IMR-90 (cell line): Measurements from ENCODE around the gene TEAD1. TPM values are rescaled to one million over a fixed set of nuclear protein-coding genes. Genes with fewer than 3 reads are reported as not detected.

Source experiments
- ATAC-seq: fragments of 200-7000 bp; cut with Tn5 transposase; 2 replicates; pipeline ENCODE4 v1.9.1; 2020; ENCODE audit warnings: low read depth, mild to moderate bottlenecking, moderate library complexity
- BruUV-seq: library from RNA; stranded (reverse); fragments of 400-500 nt; replicated peaks from 2 replicates; lab custom pipeline; 2021; lab: Mats Ljungman, UMichigan
- CTCF ChIA-PET: fragments of 300-600 bp; formaldehyde crosslinking; extraction: SDS; loops from one replicate; lab custom pipeline; 2021; ENCODE audit warnings: antibody characterized with exemption; lab: Yijun Ruan, JAX
- POLR2A ChIA-PET: fragments of 300-600 bp; sonication (Branson Sonifier 250); formaldehyde crosslinking; loops from one replicate; lab custom pipeline; 2022; ENCODE audit warnings: antibody characterized with exemption; ENCODE audit not compliant: unreplicated experiment; lab: Charles Lee
- DNase-seq: peaks from one replicate; pipeline ENCODE4 v3.0.0; 2013
- H2AFZ ChIP-seq: replicated peaks from 2 replicates; pipeline ENCODE3; 2013; ENCODE audit warnings: low read length, mild to moderate bottlenecking; ENCODE audit not compliant: poor library complexity
- H2AK5ac ChIP-seq: 2 replicates; pipeline ENCODE4 v1.6.1; 2013; ENCODE audit warnings: low read depth, low read length, inconsistent platforms
- H2AK9ac ChIP-seq: replicated peaks from 2 replicates; pipeline ENCODE3; 2013; ENCODE audit warnings: mild to moderate bottlenecking, low read depth, low read length, moderate library complexity; ENCODE audit not compliant: poor library complexity
- H2BK120ac ChIP-seq: 2 replicates; pipeline ENCODE4 v1.6.1; 2013; ENCODE audit warnings: low read depth, low read length, inconsistent platforms
- H2BK15ac ChIP-seq: 3 replicates; pipeline ENCODE4 v1.6.1; 2013; ENCODE audit warnings: low read depth, low read length, inconsistent platforms
- H2BK20ac ChIP-seq: 2 replicates; pipeline ENCODE4 v1.6.1; 2013; ENCODE audit warnings: low read depth, mild to moderate bottlenecking, inconsistent platforms, low read length, moderate library complexity
- H2BK5ac ChIP-seq: 2 replicates; pipeline ENCODE4 v1.6.1; 2013; ENCODE audit warnings: mild to moderate bottlenecking, low read depth, low read length, inconsistent platforms; ENCODE audit not compliant: poor library complexity, severe bottlenecking
- H3K14ac ChIP-seq: replicated peaks from 2 replicates; pipeline ENCODE4 v1.6.1; 2013; ENCODE audit warnings: low read depth, low read length, inconsistent platforms
- H3K18ac ChIP-seq: 2 replicates; pipeline ENCODE4 v1.6.1; 2013; ENCODE audit warnings: low read depth, low read length, control low read depth
- H3K23ac ChIP-seq: 2 replicates; pipeline ENCODE4 v1.6.1; 2013; ENCODE audit warnings: low read depth, low read length, inconsistent platforms
- H3K27ac ChIP-seq: 2 replicates; pipeline ENCODE4 v1.5.1; 2013; ENCODE audit warnings: mild to moderate bottlenecking, control low read depth, low read length; ENCODE audit not compliant: insufficient read depth
- H3K27me3 ChIP-seq: 2 replicates; pipeline ENCODE4 v1.6.1; 2013; ENCODE audit warnings: low read length; ENCODE audit not compliant: control insufficient read depth, insufficient read depth
- H3K36me3 ChIP-seq: 2 replicates; pipeline ENCODE4 v1.6.1; 2013; ENCODE audit warnings: low read length, mixed read lengths; ENCODE audit not compliant: control insufficient read depth, insufficient read depth
- H3K4ac ChIP-seq: 2 replicates; pipeline ENCODE4 v1.6.1; 2013; ENCODE audit warnings: low read depth, low read length, inconsistent platforms
- H3K4me1 ChIP-seq: 2 replicates; pipeline ENCODE4 v1.6.1; 2013; ENCODE audit warnings: low read length, mixed read lengths; ENCODE audit not compliant: control insufficient read depth, insufficient read depth
- H3K4me2 ChIP-seq: 2 replicates; pipeline ENCODE4 v1.6.1; 2013; ENCODE audit warnings: low read depth, mild to moderate bottlenecking, control low read depth, low read length, moderate library complexity
- H3K4me3 ChIP-seq: 2 replicates; pipeline ENCODE4 v1.5.1; 2013; ENCODE audit warnings: low read depth, mild to moderate bottlenecking, control low read depth, low read length, moderate library complexity; ENCODE audit not compliant: insufficient read depth
- H3K56ac ChIP-seq: 2 replicates; pipeline ENCODE4 v1.6.1; 2013; ENCODE audit warnings: low read length, inconsistent platforms; ENCODE audit not compliant: insufficient read depth; ENCODE audit errors: extremely low read depth
- H3K79me1 ChIP-seq, 2 experiments: 2 replicates each; pipeline ENCODE4 v1.6.1; 2013; ENCODE audit warnings: low read length in 2 of 2, inconsistent platforms in 1 of 2, low read depth in 1 of 2
- H3K9ac ChIP-seq: 2 replicates; pipeline ENCODE4 v1.6.1; 2013; ENCODE audit warnings: low read depth, low read length, control low read depth
- H3K9me1 ChIP-seq: 2 replicates; pipeline ENCODE4 v1.6.1; 2013; ENCODE audit warnings: low read length, inconsistent platforms; ENCODE audit not compliant: insufficient read depth
- H3K9me3 ChIP-seq: 2 replicates; pipeline ENCODE4 v1.6.1; 2013; ENCODE audit warnings: low read length; ENCODE audit not compliant: control insufficient read depth, insufficient read depth
- H4K20me1 ChIP-seq: 2 replicates; pipeline ENCODE4 v1.6.1; 2013; ENCODE audit warnings: low read length, inconsistent platforms; ENCODE audit not compliant: insufficient read depth
- H4K5ac ChIP-seq: 2 replicates; pipeline ENCODE4 v1.6.1; 2013; ENCODE audit warnings: mild to moderate bottlenecking, low read depth, low read length, control low read depth
- H4K8ac ChIP-seq, 2 experiments: 2 replicates each; pipeline ENCODE4 v1.6.1; 2013; ENCODE audit warnings: low read depth in 2 of 2, low read length in 2 of 2, control low read depth in 1 of 2, inconsistent platforms in 1 of 2
- H4K91ac ChIP-seq: 2 replicates; pipeline ENCODE4 v1.6.1; 2013; ENCODE audit warnings: low read depth, low read length, inconsistent platforms; ENCODE audit not compliant: insufficient read depth
- BHLHE40 ChIP-seq: fragments of 150-350 bp; IDR thresholded peaks from 2 replicates; pipeline ENCODE4 v1.6.1; 2016; ENCODE audit warnings: mild to moderate bottlenecking, low read depth, low read length
- CEBPB ChIP-seq: IDR thresholded peaks from 2 replicates; pipeline ENCODE4 v1.6.1; 2012; ENCODE audit warnings: low read depth, low read length, improper control_type of control experiment
- CHD1 ChIP-seq: IDR thresholded peaks from 2 replicates; pipeline ENCODE4 v1.6.1; 2012; ENCODE audit warnings: low read depth, low read length, improper control_type of control experiment
- FOS ChIP-seq: fragments of 150-350 bp; IDR thresholded peaks from 2 replicates; pipeline ENCODE4 v1.6.1; 2016; ENCODE audit warnings: low read depth, low read length
- MAFK ChIP-seq: IDR thresholded peaks from 2 replicates; pipeline ENCODE4 v1.6.1; 2012; ENCODE audit warnings: low read depth, low read length, improper control_type of control experiment
- MAZ ChIP-seq: IDR thresholded peaks from 2 replicates; pipeline ENCODE4 v1.6.1; 2012; ENCODE audit warnings: low read depth, mild to moderate bottlenecking, low read length, improper control_type of control experiment, moderate library complexity, borderline replicate concordance
- MXI1 ChIP-seq: IDR thresholded peaks from 2 replicates; pipeline ENCODE4 v1.6.1; 2012; ENCODE audit warnings: low read depth, mild to moderate bottlenecking, low read length, moderate library complexity, borderline replicate concordance
- NFE2L2 ChIP-seq: fragments of 150-350 bp; IDR thresholded peaks from 2 replicates; pipeline ENCODE4 v1.6.1; 2016; ENCODE audit warnings: low read depth, mild to moderate bottlenecking, low read length
- POLR2A ChIP-seq: IDR thresholded peaks from 2 replicates; pipeline ENCODE4 v1.6.1; 2012; ENCODE audit warnings: mild to moderate bottlenecking, low read depth, low read length
- RAD21 ChIP-seq: IDR thresholded peaks from 2 replicates; pipeline ENCODE4 v1.6.1; 2012; ENCODE audit warnings: low read length, improper control_type of control experiment
- RCOR1 ChIP-seq: IDR thresholded peaks from 2 replicates; pipeline ENCODE4 v1.6.1; 2012; ENCODE audit warnings: mild to moderate bottlenecking, low read length, improper control_type of control experiment; ENCODE audit not compliant: insufficient replicate concordance
- RFX5 ChIP-seq: IDR thresholded peaks from 2 replicates; pipeline ENCODE4 v1.8.0; 2012; ENCODE audit warnings: low read depth, mild to moderate bottlenecking, low read length, moderate library complexity
- SMC3 ChIP-seq: fragments of 150-350 bp; IDR thresholded peaks from 2 replicates; pipeline ENCODE4 v1.6.1; 2016; ENCODE audit warnings: low read depth, mild to moderate bottlenecking, antibody characterized with exemption, low read length, moderate library complexity
- WGBS, 2 experiments: methylation state at CpG; one replicate each; pipeline versions ENCODE4 v1.1.5 to v1.1.7; 2013; ENCODE audit warnings: missing lambda C conversion rate in 2 of 2; ENCODE audit not compliant: insufficient read length in 1 of 2; ENCODE audit errors: extremely low coverage in 2 of 2; 5-methylcytosine and 5-hydroxymethylcytosine counted together
- dilution Hi-C: fragments of 300-500 bp; cut with HindIII; formaldehyde crosslinking; loops from one replicate; pipeline ENCODE4 v1.14.3; 2018; ENCODE audit warnings: low sequenced_read_pairs; ENCODE audit not compliant: unreplicated experiment
- in situ Hi-C: fragments of 300-500 bp; cut with MboI; formaldehyde crosslinking; loops from 3 replicates; pipeline ENCODE4 v1.14.3; 2019; ENCODE audit warnings: low sequenced_read_pairs, inconsistent platforms, mixed read lengths
- intact Hi-C: fragments of 100-400 bp; cut with micrococcal nuclease; formaldehyde crosslinking; loops from 2 replicates; pipeline ENCODE4 v1.10.0; 2022
- polyA plus RNA-seq, 3 experiments: library from polyadenylated mRNA; depleted of rRNA; stranded (reverse); fragments of >200 nt; gene quantifications; 2 replicates each; pipeline ENCODE4 v1.2.3, GENCODE V29; 2012; ENCODE audit warnings: low replicate concordance in 1 of 3
- total RNA-seq: library from RNA; depleted of rRNA; stranded (reverse); fragments of >200 nt; gene quantifications from 2 replicates; pipeline ENCODE4 v1.2.3, GENCODE V29; 2012
- TF ChIP-seq, protein P1 (sequence below): fragments of 150-350 bp; IDR thresholded peaks from 2 replicates; pipeline ENCODE4 v1.6.1; 2017; ENCODE audit warnings: mild to moderate bottlenecking, antibody characterized with exemption, low read length, low read depth
- TF ChIP-seq, protein P2 (sequence below): fragments of 150-350 bp; IDR thresholded peaks from 2 replicates; pipeline ENCODE4 v1.6.1; 2016; ENCODE audit warnings: low read depth, mild to moderate bottlenecking, low read length, moderate library complexity, borderline replicate concordance
- TF ChIP-seq, protein P3 (sequence below): conservative IDR thresholded peaks from 2 replicates; pipeline ENCODE4 v1.5.1; 2012; ENCODE audit warnings: mild to moderate bottlenecking, low read depth, low read length, improper control_type of control experiment

TEAD1 gene
- total and polyA plus RNA-seq, 2 of the 4 experiments (the other 2 are of a cell fraction) = 51.8 to 69.2 TPM

DNA sequence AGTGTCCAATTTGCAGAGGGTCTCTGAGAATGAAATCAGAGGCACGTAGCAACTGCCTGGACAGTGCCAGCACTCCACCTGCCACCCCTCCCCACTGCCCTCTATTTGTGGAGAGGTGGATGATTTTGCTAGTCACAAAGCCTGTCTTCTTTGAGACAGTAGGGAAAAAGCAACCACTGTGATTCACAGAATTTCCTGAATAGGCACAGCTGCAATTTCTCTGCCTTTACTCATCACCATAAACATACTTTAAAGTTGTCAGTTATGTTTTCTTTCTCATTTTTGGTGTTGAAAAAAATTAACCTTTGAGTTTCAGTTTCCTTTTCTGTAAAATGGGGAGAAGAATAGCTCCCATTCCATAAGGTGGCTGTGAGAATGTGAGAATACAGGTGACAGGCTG, 134.3 kb downstream of the TEAD1 start:
- no peak overlapping the region for H3K56ac ChIP-seq
- in situ Hi-C loops (no loop called here), intact Hi-C loops (no loop called here), dilution Hi-C loops (no loop called here)
- H2BK5ac ChIP-seq = peak overlapping the region; percentile 37
- peaks cover 64% of the 10 kb centered on the region for H3K9me1 ChIP-seq
- H4K5ac ChIP-seq = no peak overlapping the region
- H3K18ac ChIP-seq = peak overlapping the region; percentile 17; the same call in 1 of the 2 replicates
- H3K27me3 ChIP-seq = no peaks in the 10 kb centered on the region
- TF ChIP-seq MAFK (peak; percentile 41), POLR2A (no peak), RCOR1 (no peak), RAD21 (peak; percentile 17; the same call in 1 of the 2 replicates), MXI1 (no peak), NFE2L2 (no peak), BHLHE40 (no peak), CEBPB (no peak), MAZ (no peak), FOS (0 out of 2 replicates have a peak, but pooled peaks have one; percentile 9), SMC3 (no peak), RFX5 (no peak), CHD1 (no peak)
- TF ChIP-seq, protein P1, sequence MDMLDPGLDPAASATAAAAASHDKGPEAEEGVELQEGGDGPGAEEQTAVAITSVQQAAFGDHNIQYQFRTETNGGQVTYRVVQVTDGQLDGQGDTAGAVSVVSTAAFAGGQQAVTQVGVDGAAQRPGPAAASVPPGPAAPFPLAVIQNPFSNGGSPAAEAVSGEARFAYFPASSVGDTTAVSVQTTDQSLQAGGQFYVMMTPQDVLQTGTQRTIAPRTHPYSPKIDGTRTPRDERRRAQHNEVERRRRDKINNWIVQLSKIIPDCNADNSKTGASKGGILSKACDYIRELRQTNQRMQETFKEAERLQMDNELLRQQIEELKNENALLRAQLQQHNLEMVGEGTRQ = no peak
- TF ChIP-seq, protein P2, sequence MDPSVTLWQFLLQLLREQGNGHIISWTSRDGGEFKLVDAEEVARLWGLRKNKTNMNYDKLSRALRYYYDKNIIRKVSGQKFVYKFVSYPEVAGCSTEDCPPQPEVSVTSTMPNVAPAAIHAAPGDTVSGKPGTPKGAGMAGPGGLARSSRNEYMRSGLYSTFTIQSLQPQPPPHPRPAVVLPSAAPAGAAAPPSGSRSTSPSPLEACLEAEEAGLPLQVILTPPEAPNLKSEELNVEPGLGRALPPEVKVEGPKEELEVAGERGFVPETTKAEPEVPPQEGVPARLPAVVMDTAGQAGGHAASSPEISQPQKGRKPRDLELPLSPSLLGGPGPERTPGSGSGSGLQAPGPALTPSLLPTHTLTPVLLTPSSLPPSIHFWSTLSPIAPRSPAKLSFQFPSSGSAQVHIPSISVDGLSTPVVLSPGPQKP = no peak
- TF ChIP-seq, protein P3, sequence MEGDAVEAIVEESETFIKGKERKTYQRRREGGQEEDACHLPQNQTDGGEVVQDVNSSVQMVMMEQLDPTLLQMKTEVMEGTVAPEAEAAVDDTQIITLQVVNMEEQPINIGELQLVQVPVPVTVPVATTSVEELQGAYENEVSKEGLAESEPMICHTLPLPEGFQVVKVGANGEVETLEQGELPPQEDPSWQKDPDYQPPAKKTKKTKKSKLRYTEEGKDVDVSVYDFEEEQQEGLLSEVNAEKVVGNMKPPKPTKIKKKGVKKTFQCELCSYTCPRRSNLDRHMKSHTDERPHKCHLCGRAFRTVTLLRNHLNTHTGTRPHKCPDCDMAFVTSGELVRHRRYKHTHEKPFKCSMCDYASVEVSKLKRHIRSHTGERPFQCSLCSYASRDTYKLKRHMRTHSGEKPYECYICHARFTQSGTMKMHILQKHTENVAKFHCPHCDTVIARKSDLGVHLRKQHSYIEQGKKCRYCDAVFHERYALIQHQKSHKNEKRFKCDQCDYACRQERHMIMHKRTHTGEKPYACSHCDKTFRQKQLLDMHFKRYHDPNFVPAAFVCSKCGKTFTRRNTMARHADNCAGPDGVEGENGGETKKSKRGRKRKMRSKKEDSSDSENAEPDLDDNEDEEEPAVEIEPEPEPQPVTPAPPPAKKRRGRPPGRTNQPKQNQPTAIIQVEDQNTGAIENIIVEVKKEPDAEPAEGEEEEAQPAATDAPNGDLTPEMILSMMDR = no peak
- no peak overlapping the region for H3K23ac ChIP-seq
- H2BK120ac ChIP-seq = peak overlapping the region; percentile 12; the same call in 1 of the 2 replicates
- no peak overlapping the region; the same call in 1 of the 2 replicates for H3K27ac ChIP-seq
- ChIA-PET POLR2A (no interaction called here), CTCF (no interaction called here)
- no peak overlapping the region for H2AFZ ChIP-seq
- H4K20me1 ChIP-seq = peaks cover 93% of the 10 kb centered on the region
- H2BK20ac ChIP-seq = no peak overlapping the region; the same call in 1 of the 2 replicates
- no CpG with 5 or more reads among the region's 1 CpG for WGBS, 2 experiments
- H2AK9ac ChIP-seq = no peak overlapping the region
- H3K9ac ChIP-seq = no peak overlapping the region
- peak overlapping the region; percentile 65; the same call in 1 of the 2 replicates for H3K14ac ChIP-seq
- 0 out of 3 replicates have a peak overlapping the region, but pooled peaks have one; percentile 3 for H2BK15ac ChIP-seq
- H3K4me2 ChIP-seq = peak overlapping the region; percentile 56; the same call in 1 of the 2 replicates
- H3K9me3 ChIP-seq = no peaks in the 10 kb centered on the region
- no peak overlapping the region; the same call in 1 of the 2 replicates for H2AK5ac ChIP-seq
- peak; percentile 23 for ATAC-seq
- H3K4me1 ChIP-seq = peaks cover 43% of the 10 kb centered on the region
- no peak overlapping the region for H3K4me3 ChIP-seq
- H3K79me1 ChIP-seq = peaks cover 58 to 100% of the 10 kb centered on the region in 2 experiments
- BruUV-seq = no TSS peak
- H3K36me3 ChIP-seq = peaks cover 8% of the 10 kb centered on the region
- peak; percentile 76 for DNase-seq
- H4K91ac ChIP-seq = no peak overlapping the region
- 0 out of 4 replicates have a peak overlapping the region, but pooled peaks of 1 of the 2 experiments have one; percentile 4 for H4K8ac ChIP-seq
- H3K4ac ChIP-seq = peak overlapping the region; percentile 45; the same call in 1 of the 2 replicates
